Progenitor cell of endocrine pancreas (in vitro differentiated cells): ENCODE data around the gene RBMS1. TPM values are rescaled to one million over a fixed set of nuclear protein-coding genes. Genes with fewer than 3 reads are reported as not detected.

Experiments
- DNase-seq: peaks from one replicate; pipeline ENCODE4 v3.0.0; 2021; ENCODE audit warnings: low spot score; ENCODE audit not compliant: unreplicated experiment
- H3K27ac Mint-ChIP-seq: 2 replicates; pipeline ENCODE4 v1.8.0; 2021; ENCODE audit warnings: mild to moderate bottlenecking, moderate library complexity, mixed read lengths
- H3K27me3 Mint-ChIP-seq: 2 replicates; pipeline ENCODE4 v1.8.0; 2021; ENCODE audit warnings: mixed read lengths
- H3K36me3 Mint-ChIP-seq: 2 replicates; pipeline ENCODE4 v1.8.0; 2022; ENCODE audit warnings: mixed read lengths; ENCODE audit not compliant: insufficient read depth
- H3K4me1 Mint-ChIP-seq: 2 replicates; pipeline ENCODE4 v1.8.0; 2021; ENCODE audit warnings: low read depth, mixed read lengths
- H3K4me3 Mint-ChIP-seq: 2 replicates; pipeline ENCODE4 v1.8.0; 2021; ENCODE audit warnings: low read depth, mild to moderate bottlenecking, moderate library complexity, mixed read lengths
- H3K9me3 Mint-ChIP-seq: 2 replicates; pipeline ENCODE4 v1.8.0; 2021; ENCODE audit warnings: low read depth, mixed read lengths
- total RNA-seq: library from RNA; stranded (reverse); gene quantifications from 2 replicates; pipeline ENCODE4 v1.2.1, GENCODE V29; 2021
- TF ChIP-seq, protein P1 (sequence below): fragments of 200-600 bp; sonication (generic); IDR thresholded peaks from one replicate; pipeline ENCODE4 v1.5.0; 2021; ENCODE audit warnings: antibody characterized with exemption, mild to moderate bottlenecking; ENCODE audit not compliant: unreplicated experiment

Gene RBMS1
- total RNA-seq, 1 donor from 2014 or later = 59.8 TPM

DNA sequence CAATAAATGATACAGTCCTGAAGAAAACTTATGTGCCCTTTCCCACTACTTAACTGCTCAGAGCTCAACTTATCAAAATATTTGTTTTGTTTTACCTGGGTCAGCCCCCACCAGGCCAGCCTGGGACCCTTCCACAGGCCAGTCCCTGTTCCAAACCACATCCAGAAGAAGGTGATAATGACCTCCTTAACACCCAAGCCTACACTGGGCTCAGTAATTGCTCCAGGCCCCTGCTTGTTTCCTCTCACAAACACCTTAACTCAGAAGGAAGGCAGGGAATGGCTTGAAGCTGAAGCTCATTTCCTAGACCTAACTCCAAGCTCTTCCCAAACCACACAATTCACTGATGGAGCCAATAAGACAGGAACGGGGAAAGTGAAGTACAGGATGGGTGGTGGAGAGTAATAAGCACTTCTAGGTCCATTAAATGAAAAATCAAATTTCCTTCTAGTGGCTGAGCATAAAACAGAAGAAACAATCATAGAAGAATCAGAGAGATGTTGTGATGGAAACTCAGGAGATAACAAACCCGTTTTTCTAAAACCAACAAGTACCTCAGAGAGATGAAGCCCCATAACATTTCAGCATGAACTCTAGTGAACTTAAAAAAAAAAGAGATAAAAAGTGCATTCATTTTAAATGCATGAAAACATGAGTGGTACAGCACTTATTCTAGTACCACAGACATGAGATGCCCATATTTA lies 160.1 kb downstream of the RBMS1 start:
- no peak for DNase-seq
- Mint-ChIP-seq H3K36me3 (no peaks in the 10 kb centered on the region), H3K9me3 (no peaks in the 10 kb centered on the region), H3K4me1 (peaks cover 12% of the 10 kb centered on the region), H3K27me3 (no peaks in the 10 kb centered on the region), H3K27ac (peak overlapping the region; percentile 19), H3K4me3 (no peak overlapping the region)
- TF ChIP-seq, protein P1, sequence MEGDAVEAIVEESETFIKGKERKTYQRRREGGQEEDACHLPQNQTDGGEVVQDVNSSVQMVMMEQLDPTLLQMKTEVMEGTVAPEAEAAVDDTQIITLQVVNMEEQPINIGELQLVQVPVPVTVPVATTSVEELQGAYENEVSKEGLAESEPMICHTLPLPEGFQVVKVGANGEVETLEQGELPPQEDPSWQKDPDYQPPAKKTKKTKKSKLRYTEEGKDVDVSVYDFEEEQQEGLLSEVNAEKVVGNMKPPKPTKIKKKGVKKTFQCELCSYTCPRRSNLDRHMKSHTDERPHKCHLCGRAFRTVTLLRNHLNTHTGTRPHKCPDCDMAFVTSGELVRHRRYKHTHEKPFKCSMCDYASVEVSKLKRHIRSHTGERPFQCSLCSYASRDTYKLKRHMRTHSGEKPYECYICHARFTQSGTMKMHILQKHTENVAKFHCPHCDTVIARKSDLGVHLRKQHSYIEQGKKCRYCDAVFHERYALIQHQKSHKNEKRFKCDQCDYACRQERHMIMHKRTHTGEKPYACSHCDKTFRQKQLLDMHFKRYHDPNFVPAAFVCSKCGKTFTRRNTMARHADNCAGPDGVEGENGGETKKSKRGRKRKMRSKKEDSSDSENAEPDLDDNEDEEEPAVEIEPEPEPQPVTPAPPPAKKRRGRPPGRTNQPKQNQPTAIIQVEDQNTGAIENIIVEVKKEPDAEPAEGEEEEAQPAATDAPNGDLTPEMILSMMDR = no peak

DNA sequence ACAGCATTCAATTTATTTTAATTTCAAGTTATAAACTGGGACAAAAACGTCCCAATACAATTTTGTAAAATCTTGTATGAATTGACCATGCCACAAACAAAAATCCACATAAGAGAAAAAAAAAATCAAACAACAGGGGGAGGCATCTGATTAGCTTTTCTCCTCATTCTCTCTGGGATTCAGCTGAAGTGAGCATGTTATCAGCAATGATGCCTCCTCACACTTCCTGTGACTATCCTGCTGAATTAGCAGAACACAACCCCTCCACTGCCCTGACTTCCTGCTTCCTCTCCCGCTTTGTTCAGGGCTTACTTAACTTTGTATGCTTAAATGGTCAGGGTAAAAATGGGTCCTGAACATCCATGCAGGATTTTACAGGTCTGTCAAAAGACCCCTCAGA lies 161.3 kb downstream of the RBMS1 start:
- peaks cover 13% of the 10 kb centered on the region for H3K4me1 Mint-ChIP-seq
- no peak overlapping the region for H3K27ac Mint-ChIP-seq
- no peak overlapping the region for H3K4me3 Mint-ChIP-seq

DNA sequence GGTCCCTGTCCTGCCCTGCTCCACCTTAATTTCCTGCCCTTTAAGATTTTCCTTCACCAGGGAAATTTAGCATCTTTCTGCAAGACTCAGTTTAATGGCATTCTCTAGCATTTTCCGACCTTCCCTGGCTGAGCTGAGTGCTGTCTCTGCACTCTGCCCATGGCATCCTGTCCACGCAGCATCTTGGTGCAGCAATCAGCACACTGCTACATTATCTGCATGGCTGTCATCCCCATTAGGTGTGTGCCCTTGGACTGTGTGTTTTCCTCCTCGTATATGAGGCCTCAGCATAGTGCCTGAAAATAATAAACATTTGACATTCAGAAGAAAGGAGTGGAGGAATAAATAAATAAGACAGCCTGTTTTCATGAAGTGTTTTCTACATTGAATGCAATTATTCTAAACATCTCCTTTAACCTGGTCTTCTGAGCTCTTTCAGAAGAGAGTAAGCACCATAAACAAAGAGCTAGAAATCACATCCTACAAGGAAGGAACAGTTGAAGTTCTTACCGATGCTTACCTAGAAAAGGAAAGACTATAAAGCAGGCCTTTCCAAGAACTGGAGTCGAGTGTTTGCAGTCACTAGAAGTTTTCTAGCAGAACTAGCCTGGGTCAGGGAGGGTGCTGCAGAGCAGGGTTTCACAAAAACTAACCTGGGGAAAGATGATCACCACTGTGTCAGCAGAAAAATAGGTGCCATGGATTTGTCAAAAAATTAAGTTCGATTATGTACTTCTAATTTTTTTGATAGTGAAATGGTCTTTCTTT lies 162.2 kb downstream of the RBMS1 start:
- Mint-ChIP-seq H3K9me3 (no peaks in the 10 kb centered on the region), H3K27ac (no peak overlapping the region), H3K4me3 (no peak overlapping the region), H3K4me1 (peaks cover 16% of the 10 kb centered on the region), H3K36me3 (no peaks in the 10 kb centered on the region), H3K27me3 (no peaks in the 10 kb centered on the region)
- DNase-seq = no peak
- TF ChIP-seq, protein P1 = no peak

More for the DNA sequence above, 161.3 kb downstream of the RBMS1 start:
- Mint-ChIP-seq H3K36me3 (no peaks in the 10 kb centered on the region), H3K9me3 (no peaks in the 10 kb centered on the region), H3K27me3 (no peaks in the 10 kb centered on the region)
- DNase-seq = no peak
- TF ChIP-seq, protein P1 = no peak

DNA sequence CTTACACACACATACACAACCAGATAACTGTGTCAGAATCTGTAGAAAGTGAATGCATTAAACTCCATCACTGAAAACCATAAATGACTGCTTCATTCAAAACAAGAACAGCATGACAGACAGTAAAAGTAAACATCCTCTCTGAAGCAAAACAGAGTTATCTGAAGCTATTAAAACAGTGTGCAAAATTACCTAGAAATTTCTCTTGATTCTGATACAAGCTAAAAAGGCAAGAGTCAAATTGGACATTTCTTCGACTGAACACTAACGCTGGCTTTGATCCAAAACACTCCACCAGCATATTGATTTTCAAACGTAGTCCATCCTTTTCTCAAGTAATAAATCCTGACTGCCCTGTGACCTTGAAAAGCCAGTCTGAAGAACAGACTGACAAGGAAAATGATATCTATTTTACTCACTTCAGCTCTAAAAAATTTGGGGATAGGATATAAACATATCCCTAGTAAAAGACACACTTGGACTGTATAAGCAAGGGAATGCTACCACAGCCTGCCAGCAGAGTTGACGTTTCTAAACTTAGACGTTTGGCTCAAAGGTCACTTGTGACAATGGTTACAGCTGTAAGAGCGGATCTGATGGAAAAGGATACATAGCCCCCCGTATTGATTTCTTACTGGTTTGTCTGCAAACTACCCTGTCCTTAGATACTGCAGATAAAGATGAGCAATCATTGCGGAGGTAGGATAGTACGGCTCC lies 164.6 kb downstream of the RBMS1 start:
- no peak for DNase-seq
- H3K9me3 Mint-ChIP-seq = no peaks in the 10 kb centered on the region
- no peaks in the 10 kb centered on the region for H3K27me3 Mint-ChIP-seq
- no peak overlapping the region for H3K27ac Mint-ChIP-seq
- H3K36me3 Mint-ChIP-seq = no peaks in the 10 kb centered on the region
- TF ChIP-seq, protein P1 = no peak
- H3K4me1 Mint-ChIP-seq = peaks cover 20% of the 10 kb centered on the region
- H3K4me3 Mint-ChIP-seq = no peak overlapping the region

DNA sequence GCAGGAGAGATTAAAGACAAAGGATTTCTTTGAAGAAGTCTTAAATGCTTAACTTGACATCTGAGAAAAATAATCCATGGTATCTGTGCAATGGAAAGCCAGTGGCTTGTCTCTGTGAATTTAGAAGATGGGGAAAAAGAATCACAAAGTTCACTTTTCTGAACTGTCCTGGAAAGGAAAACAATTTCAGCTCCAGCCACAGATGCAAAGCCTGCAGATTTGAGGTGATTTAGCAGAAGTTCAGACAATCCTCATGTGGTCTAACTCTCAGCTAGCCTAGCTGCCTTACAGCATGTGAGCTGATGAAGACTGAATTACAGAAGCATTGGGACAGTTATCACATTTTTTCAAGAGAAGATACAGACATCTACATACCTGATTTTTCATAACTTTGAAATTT lies 166.8 kb downstream of the RBMS1 start:
- TF ChIP-seq, protein P1 = no peak
- no peaks in the 10 kb centered on the region for H3K9me3 Mint-ChIP-seq
- DNase-seq = no peak
- no peaks in the 10 kb centered on the region for H3K27me3 Mint-ChIP-seq
- no peak overlapping the region for H3K4me3 Mint-ChIP-seq
- no peaks in the 10 kb centered on the region for H3K36me3 Mint-ChIP-seq
- H3K4me1 Mint-ChIP-seq = peaks cover 20% of the 10 kb centered on the region
- H3K27ac Mint-ChIP-seq = peak overlapping the region; percentile 46
